WERI-Rb-1 (cell line): Measurements from ENCODE around the gene KRT81.

Source experiments
- DNase-seq: peaks from one replicate; pipeline ENCODE4 v3.0.0-alpha.2; 2020
- H3K27ac ChIP-seq: fragments of 250-450 bp; sonication (Bioruptor Pico); 2 replicates; pipeline ENCODE4 v1.5.1; 2020; ENCODE audit warnings: mild to moderate bottlenecking, moderate library complexity
- H3K27me3 ChIP-seq: fragments of 250-450 bp; sonication (Bioruptor Pico); 2 replicates; pipeline ENCODE4 v1.5.1; 2021; ENCODE audit warnings: mild to moderate bottlenecking, low read depth, moderate library complexity; ENCODE audit not compliant: insufficient read depth, severe bottlenecking
- H3K36me3 ChIP-seq: fragments of 250-450 bp; sonication (Bioruptor Pico); 2 replicates; pipeline ENCODE4 v1.5.1; 2020; ENCODE audit warnings: mild to moderate bottlenecking, moderate library complexity
- H3K4me3 ChIP-seq: 2 replicates; pipeline ENCODE4 v1.5.1; 2011; ENCODE audit warnings: low read depth, mild to moderate bottlenecking, control low read depth, low read length
- H3K9me3 ChIP-seq: fragments of 250-450 bp; sonication (Bioruptor Pico); 2 replicates; pipeline ENCODE4 v1.5.1; 2021; ENCODE audit warnings: mild to moderate bottlenecking, moderate library complexity; ENCODE audit not compliant: severe bottlenecking
- TF ChIP-seq, protein P1 (sequence below): IDR thresholded peaks from 2 replicates; pipeline ENCODE4 v1.5.1; 2011; ENCODE audit warnings: low read depth, mild to moderate bottlenecking, control low read depth, inconsistent platforms, low read length

KRT81 gene

GRCh38 chr12:52291267-52291935 is at the start of gene KRT81:
Gene KRT81, minus strand, starts transcription at chr12:52291534. Its CDS starts 69 bp downstream, at chr12:52291465.
- Histone ChIP-seq H3K27me3 (peaks cover 46% of the 10 kb centered on the region), H3K4me3 (no peak within 1 kb of the TSS), H3K27ac (no peak within 1 kb of the TSS), H3K36me3 (no peaks in the 10 kb centered on the region), H3K9me3 (no peaks in the 10 kb centered on the region)
- no peak for DNase-seq
- TF ChIP-seq, protein P1, sequence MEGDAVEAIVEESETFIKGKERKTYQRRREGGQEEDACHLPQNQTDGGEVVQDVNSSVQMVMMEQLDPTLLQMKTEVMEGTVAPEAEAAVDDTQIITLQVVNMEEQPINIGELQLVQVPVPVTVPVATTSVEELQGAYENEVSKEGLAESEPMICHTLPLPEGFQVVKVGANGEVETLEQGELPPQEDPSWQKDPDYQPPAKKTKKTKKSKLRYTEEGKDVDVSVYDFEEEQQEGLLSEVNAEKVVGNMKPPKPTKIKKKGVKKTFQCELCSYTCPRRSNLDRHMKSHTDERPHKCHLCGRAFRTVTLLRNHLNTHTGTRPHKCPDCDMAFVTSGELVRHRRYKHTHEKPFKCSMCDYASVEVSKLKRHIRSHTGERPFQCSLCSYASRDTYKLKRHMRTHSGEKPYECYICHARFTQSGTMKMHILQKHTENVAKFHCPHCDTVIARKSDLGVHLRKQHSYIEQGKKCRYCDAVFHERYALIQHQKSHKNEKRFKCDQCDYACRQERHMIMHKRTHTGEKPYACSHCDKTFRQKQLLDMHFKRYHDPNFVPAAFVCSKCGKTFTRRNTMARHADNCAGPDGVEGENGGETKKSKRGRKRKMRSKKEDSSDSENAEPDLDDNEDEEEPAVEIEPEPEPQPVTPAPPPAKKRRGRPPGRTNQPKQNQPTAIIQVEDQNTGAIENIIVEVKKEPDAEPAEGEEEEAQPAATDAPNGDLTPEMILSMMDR = no peak

DNA sequence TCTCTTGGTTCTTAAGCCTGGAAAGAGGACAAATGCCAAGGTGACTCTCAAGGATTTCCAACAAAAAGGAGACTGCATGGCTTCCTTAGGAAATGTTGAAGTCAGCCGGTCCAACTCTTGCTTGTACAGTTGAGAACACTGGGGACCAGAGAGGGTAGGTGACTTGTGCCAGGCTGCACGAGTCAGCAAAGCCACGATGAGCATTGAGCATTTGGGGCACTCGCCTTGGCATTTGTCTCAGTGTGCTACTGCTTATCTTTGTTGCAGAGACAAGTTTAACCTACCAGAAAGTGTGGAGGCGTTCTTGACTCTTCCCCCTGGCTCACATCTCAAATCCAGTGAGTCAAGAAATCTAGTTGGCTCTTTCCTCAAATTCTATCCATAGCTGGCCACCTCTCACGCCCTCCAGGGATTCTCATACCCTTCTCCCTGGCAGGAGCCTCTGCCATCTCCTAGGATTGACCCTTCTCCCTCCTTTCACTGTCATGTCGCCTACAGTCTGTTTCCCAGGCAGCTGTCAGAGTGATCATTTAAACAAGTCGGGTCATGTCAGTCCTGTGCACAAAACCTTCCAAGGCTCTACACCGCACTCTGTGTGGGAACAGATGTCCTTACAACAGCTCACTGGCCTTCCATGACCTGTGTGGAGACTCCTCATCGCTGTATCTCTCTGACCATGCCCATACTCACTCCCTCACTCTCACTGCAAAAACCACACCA is 47.1 kb upstream of the KRT81 start:
- Histone ChIP-seq H3K36me3 (no peaks in the 10 kb centered on the region), H3K9me3 (peaks cover 7% of the 10 kb centered on the region), H3K4me3 (no peak overlapping the region), H3K27ac (no peak overlapping the region), H3K27me3 (no peaks in the 10 kb centered on the region)
- TF ChIP-seq, protein P1 = no peak
- DNase-seq = peak; percentile 65

GRCh38 chr12:52337054-52337453 is 45.7 kb upstream of the KRT81 start:
- H3K36me3 ChIP-seq = no peaks in the 10 kb centered on the region
- no peak for DNase-seq
- H3K9me3 ChIP-seq = no peaks in the 10 kb centered on the region
- no peak overlapping the region for H3K4me3 ChIP-seq
- TF ChIP-seq, protein P1 = no peak
- H3K27me3 ChIP-seq = no peaks in the 10 kb centered on the region
- H3K27ac ChIP-seq = no peak overlapping the region

GRCh38 chr12:52336641-52337040 is 45.3 kb upstream of the KRT81 start:
- DNase-seq = no peak
- Histone ChIP-seq H3K27ac (no peak overlapping the region), H3K36me3 (no peaks in the 10 kb centered on the region), H3K9me3 (no peaks in the 10 kb centered on the region), H3K27me3 (no peaks in the 10 kb centered on the region), H3K4me3 (no peak overlapping the region)
- TF ChIP-seq, protein P1 = no peak

GRCh38 chr12:52335598-52336262 is 44.4 kb upstream of the KRT81 start:
- no peak overlapping the region for H3K4me3 ChIP-seq

More at GRCh38 chr12:52335598-52336262, 44.4 kb upstream of the KRT81 start:
- TF ChIP-seq, protein P1 = no peak
- no peak overlapping the region for H3K27ac ChIP-seq
- no peaks in the 10 kb centered on the region for H3K9me3 ChIP-seq
- DNase-seq = no peak
- no peaks in the 10 kb centered on the region for H3K36me3 ChIP-seq
- H3K27me3 ChIP-seq = no peaks in the 10 kb centered on the region
